Stimulated activated CD4-positive, alpha-beta T cell treated with anti-CD3 and anti-CD28 coated beads, Interleukin-1b, Interleukin-23, amount 100 ng/mL, for 4 hours (primary cell): ENCODE data around the gene TAS1R3.

Experiments used
- DNase-seq, 2 donors: peaks; one replicate each; pipeline ENCODE4 v3.0.0-alpha.2; 2020; ENCODE audit warnings: low read depth in 2 of 2

TAS1R3 gene

GRCh38 chr1:1324084-1324523, 7.0 kb upstream of the TAS1R3 start:
- no peak for DNase-seq

- peak; percentile 95 for DNase-seq
These were observed 6.4 kb upstream of the TAS1R3 start, which contains the start of the genes CPTP and INTS11 for GRCh38 chr1:1324524-1325287. Gene CPTP, plus strand, starts transcription at chr1:1324802. Its CDS starts 2,109 bp downstream, at chr1:1326911. Gene INTS11, minus strand, starts transcription at chr1:1324660. Its CDS starts 52 bp downstream, at chr1:1324608.

- no peak for DNase-seq
These were observed 5.6 kb upstream of the TAS1R3 start for GRCh38 chr1:1325288-1326074.

GRCh38 chr1:1326075-1326605, 4.9 kb upstream of the TAS1R3 start:
- no peak for DNase-seq

DNA sequence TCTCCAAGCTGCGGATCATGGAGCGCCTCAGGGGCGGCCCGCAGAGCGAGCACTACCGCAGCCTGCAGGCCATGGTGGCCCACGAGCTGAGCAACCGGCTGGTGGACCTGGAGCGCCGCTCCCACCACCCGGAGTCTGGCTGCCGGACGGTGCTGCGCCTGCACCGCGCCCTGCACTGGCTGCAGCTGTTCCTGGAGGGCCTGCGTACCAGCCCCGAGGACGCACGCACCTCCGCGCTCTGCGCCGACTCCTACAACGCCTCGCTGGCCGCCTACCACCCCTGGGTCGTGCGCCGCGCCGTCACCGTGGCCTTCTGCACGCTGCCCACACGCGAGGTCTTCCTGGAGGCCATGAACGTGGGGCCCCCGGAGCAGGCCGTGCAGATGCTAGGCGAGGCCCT, 3.8 kb upstream of the TAS1R3 start:
- DNase-seq = no peak

- DNase-seq = no peak
These were observed 2.8 kb upstream of the TAS1R3 start for GRCh38 chr1:1328254-1328653.

DNA sequence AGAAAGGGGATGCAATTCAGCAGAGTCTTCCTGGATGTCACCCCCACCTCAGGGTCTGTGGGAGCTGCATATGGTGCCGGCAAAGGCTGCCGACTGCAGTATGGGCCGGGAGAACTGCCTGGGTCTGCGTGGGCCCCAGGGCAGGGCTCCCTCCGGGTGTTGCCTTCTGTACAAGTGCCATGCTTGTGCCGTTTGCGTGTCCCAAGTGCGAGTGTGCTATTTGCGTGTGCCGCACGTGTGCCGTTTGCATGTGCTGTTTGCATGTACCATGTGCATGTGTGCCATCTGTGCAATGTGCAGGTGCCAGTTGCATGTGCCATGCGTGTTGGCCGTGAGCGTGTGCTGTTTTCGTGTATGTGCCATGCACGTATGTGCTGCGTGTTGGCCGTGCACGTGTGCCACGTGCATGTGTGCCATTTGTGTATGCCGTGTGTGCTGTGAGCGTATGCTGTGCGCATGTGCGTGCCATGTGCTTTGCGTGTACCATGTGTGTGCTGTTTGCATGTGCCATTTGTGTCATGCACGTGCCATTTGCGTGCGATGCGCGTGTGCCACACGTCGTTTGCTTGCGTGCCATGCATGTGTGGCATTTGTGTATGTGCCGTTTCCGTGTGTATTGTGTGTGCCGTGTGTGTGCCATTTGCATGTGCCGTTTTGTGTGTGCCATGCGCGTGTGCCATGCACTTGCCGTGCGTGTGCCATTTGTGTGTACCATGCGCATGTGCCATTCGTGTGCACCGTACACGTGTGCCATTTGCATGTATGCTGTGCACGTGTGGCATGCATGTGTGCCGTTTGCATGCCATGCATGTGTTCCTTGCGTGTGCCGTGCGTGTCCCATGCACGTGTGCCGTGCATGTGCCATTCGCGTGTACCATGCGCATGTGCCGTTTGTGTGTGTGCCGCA, 1.5 kb upstream of the TAS1R3 start:
- DNase-seq = no peak

DNA sequence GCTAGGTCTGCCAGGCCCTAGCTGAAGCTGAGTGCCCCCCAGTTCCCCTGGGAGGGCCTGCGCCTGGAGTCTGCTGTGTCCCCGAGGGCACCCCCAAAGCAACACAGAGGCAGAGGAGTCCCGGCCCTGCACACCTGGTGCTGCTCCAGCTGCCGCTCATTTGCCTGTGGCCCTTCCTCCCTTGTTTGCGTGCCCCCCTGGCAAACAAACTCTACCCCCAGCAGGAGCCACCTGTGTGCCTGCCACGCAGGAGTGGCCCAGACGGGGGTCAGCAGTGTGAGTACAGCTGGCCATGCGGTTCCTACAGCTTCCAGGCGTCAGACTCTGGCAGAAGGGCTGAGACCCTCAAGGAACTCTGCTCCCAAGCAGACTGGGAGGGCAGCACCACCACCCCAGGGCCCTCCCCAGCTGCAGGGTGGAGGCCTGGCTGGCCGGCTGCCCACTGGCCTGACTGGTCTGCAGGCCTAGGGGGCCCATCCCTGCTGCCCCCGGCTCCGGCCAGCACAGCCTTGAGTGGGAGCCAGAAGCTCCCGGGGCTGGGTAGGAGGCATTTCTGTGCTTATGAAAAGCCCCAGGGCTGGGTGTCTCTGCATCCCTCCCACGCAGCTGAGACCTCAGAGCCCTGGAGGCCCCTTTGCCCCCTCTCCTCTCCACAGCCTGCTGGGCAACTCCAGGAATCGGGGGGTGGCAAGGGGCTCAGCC, 563 bp upstream of the TAS1R3 start:
- no peak for DNase-seq

GRCh38 chr1:1332031-1332755, 1.1 kb downstream of the TAS1R3 start:
- no peak for DNase-seq

DNA sequence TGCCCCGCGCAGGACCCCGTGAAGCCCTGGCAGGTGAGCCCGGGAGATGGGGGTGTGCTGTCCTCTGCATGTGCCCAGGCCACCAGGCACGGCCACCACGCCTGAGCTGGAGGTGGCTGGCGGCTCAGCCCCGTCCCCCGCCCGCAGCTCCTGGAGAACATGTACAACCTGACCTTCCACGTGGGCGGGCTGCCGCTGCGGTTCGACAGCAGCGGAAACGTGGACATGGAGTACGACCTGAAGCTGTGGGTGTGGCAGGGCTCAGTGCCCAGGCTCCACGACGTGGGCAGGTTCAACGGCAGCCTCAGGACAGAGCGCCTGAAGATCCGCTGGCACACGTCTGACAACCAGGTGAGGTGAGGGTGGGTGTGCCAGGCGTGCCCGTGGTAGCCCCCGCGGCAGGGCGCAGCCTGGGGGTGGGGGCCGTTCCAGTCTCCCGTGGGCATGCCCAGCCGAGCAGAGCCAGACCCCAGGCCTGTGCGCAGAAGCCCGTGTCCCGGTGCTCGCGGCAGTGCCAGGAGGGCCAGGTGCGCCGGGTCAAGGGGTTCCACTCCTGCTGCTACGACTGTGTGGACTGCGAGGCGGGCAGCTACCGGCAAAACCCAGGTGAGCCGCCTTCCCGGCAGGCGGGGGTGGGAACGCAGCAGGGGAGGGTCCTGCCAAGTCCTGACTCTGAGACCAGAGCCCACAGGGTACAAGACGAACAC, 1.8 kb downstream of the TAS1R3 start:
- no peak for DNase-seq

DNA sequence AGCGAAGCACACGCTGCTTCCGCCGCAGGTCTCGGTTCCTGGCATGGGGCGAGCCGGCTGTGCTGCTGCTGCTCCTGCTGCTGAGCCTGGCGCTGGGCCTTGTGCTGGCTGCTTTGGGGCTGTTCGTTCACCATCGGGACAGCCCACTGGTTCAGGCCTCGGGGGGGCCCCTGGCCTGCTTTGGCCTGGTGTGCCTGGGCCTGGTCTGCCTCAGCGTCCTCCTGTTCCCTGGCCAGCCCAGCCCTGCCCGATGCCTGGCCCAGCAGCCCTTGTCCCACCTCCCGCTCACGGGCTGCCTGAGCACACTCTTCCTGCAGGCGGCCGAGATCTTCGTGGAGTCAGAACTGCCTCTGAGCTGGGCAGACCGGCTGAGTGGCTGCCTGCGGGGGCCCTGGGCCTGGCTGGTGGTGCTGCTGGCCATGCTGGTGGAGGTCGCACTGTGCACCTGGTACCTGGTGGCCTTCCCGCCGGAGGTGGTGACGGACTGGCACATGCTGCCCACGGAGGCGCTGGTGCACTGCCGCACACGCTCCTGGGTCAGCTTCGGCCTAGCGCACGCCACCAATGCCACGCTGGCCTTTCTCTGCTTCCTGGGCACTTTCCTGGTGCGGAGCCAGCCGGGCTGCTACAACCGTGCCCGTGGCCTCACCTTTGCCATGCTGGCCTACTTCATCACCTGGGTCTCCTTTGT, 2.6 kb downstream of the TAS1R3 start:
- DNase-seq = no peak

GRCh38 chr1:1334835-1335234, 3.8 kb downstream of the TAS1R3 start:
- DNase-seq = no peak

- no peak for DNase-seq
These were observed 4.2 kb downstream of the TAS1R3 start for GRCh38 chr1:1335283-1335682.

GRCh38 chr1:1335792-1336248, 4.7 kb downstream of the TAS1R3 start:
- DNase-seq = no peak

DNA sequence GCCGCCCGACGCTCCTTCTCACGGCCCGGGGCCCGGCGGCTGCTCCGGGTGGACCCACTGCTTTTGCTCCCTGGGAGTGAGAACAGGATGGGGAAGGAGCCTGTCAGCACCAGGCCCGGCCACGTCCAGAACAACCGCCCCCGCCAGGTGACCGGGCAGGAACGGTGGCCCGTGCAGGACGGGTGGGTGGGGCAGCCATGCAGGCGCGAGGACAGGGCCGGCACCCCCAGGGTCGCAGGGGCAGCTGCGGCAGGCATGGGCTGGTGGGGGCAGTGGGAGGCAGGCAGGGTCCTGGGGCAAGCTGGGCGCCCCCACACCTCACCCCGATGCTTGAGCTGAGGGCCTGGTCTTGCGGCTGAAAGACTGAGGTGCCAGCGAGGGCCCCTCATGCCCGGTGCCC, 5.4 kb downstream of the TAS1R3 start:
- no peak for DNase-seq

GRCh38 chr1:1336931-1337792, 6.1 kb downstream of the TAS1R3 start:
- DNase-seq = no peak

DNA sequence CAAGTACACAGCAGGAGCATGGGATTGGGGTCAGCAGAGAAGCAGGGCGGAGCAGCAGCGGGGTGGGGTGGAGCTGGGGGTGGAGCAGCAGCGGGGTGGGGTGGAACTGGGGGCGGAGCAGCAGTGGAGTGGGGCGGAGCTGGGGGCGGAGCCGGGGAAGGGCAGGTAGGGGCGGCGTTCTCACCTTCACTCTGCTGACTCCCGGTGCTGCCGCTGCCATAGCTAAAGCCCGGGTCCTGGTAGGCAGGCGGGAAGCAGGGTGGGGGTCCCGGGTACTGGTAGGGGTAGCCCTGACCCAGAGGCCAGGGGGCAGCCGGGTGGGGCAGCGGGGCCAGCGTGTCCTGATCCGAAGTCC, 6.7 kb downstream of the TAS1R3 start:
- DNase-seq = peak; percentile 23 to 44

- no peak for DNase-seq
These were observed 7.2 kb downstream of the TAS1R3 start for GRCh38 chr1:1338278-1338677.
